Femur (tissue), 1 donor: ENCODE results near the gene FAM117B.

Source experiments
- DNase-seq: peaks from one replicate; pipeline ENCODE4 v3.0.0-alpha.2; 2017

The FAM117B gene

GRCh38 chr2:202818321-202818720 is 183.6 kb downstream of the FAM117B start:
- no peak for DNase-seq
